Tibial artery (tissue), 4 donors: Measurements from ENCODE around the gene LRRC18.

Experiments used
- DNase-seq, 2 donors: peaks; one replicate each; pipeline ENCODE4 v3.0.0-alpha.2; 2019
- H3K27ac ChIP-seq, 2 donors: fragments of 200-600 bp; sonication (generic) in 1 of 2; 1 replicate in 1 of 2; 2 replicates in 1 of 2; pipeline ENCODE4 v1.5.1; 2018 to 2019; ENCODE audit warnings: mild to moderate bottlenecking in 1 of 2
- H3K27me3 ChIP-seq, 2 donors: fragments of 200-600 bp; sonication (generic) in 1 of 2; one replicate each; pipeline versions ENCODE4 v1.5.1 to v1.6.0; 2016 to 2019
- H3K36me3 ChIP-seq, 3 donors: fragments of 200-600 bp; sonication (generic) in 2 of 3; one replicate each; pipeline ENCODE4 v1.5.1; 2016 to 2019; ENCODE audit warnings: mild to moderate bottlenecking in 2 of 3
- H3K4me1 ChIP-seq, 4 donors: fragments of 200-600 bp; sonication (generic) in 2 of 4; 1 replicate in 3 of 4; 2 replicates in 1 of 4; pipeline ENCODE4 v1.5.1; 2016 to 2019
- H3K4me3 ChIP-seq, 2 donors: fragments of 200-600 bp; sonication (generic) in 1 of 2; 1 replicate in 1 of 2; 2 replicates in 1 of 2; pipeline ENCODE4 v1.5.1; 2018 to 2019; ENCODE audit warnings: mild to moderate bottlenecking in 2 of 2
- H3K9me3 ChIP-seq, 3 donors: fragments of 200-600 bp; sonication (generic) in 1 of 3; one replicate each; pipeline ENCODE4 v1.5.1; 2016 to 2019
- CTCF ChIP-seq, 2 experiments: fragments of 200-600 bp in 1 of 2; fragments of 450-650 bp in 1 of 2; IDR thresholded peaks; one replicate each; pipeline ENCODE4 v1.5.1; 2017 to 2019; ENCODE audit warnings: antibody characterized with exemption in 2 of 2, mild to moderate bottlenecking in 1 of 2, moderate library complexity in 1 of 2
- intact Hi-C: fragments of 100-400 bp; cut with DNase I; formaldehyde crosslinking; loops from one replicate; pipeline ENCODE4 v1.15.0; 2023; ENCODE audit warnings: low total_unique reads

The LRRC18 gene

GRCh38 chr10:48970046-48970445, 30.4 kb upstream of the LRRC18 start:
- Histone ChIP-seq H3K27me3 (no peaks in the 10 kb centered on the region), H3K9me3 (peaks cover 0 to 3% (median 0%) of the 10 kb centered on the region in 3 donors), H3K4me1 (no peaks in the 10 kb centered on the region), H3K27ac (no peak overlapping the region), H3K36me3 (no peaks in the 10 kb centered on the region), H3K4me3 (no peak overlapping the region)
- peak in 1 of 2 donors; percentile 48 for DNase-seq
- no peak for TF ChIP-seq CTCF (IDR thresholded peaks at IDR 0.05)
- intact Hi-C loops: no loop called here

- intact Hi-C loops: no loop called here
- Histone ChIP-seq H3K27ac (no peak overlapping the region), H3K27me3 (no peaks in the 10 kb centered on the region), H3K4me1 (no peaks in the 10 kb centered on the region), H3K36me3 (no peaks in the 10 kb centered on the region), H3K4me3 (no peak overlapping the region), H3K9me3 (peaks cover 0 to 2% (median 0%) of the 10 kb centered on the region in 3 donors)
- peak in 1 of 2 donors; percentile 50 for DNase-seq
- TF ChIP-seq CTCF (IDR thresholded peaks at IDR 0.05): no peak
Measured at GRCh38 chr10:48968036-48968435, 28.4 kb upstream of the LRRC18 start.

- Histone ChIP-seq H3K9me3 (no peaks in the 10 kb centered on the region), H3K27me3 (no peaks in the 10 kb centered on the region), H3K4me3 (no peak overlapping the region), H3K4me1 (no peaks in the 10 kb centered on the region), H3K27ac (no peak overlapping the region), H3K36me3 (no peaks in the 10 kb centered on the region)
- no peak for TF ChIP-seq CTCF (IDR thresholded peaks at IDR 0.05)
- no peak for DNase-seq
- intact Hi-C loops: no loop called here
Measured at GRCh38 chr10:48965460-48965859, 25.8 kb upstream of the LRRC18 start.

- no peaks in the 10 kb centered on the region for H3K4me1 ChIP-seq
- intact Hi-C loops: no loop called here
- no peak for DNase-seq
Measured at GRCh38 chr10:48964038-48964437, 24.4 kb upstream of the LRRC18 start.

GRCh38 chr10:48958598-48959190, 19.1 kb upstream of the LRRC18 start:
- intact Hi-C loops: no loop called here
- Histone ChIP-seq H3K9me3 (no peaks in the 10 kb centered on the region), H3K27me3 (no peaks in the 10 kb centered on the region), H3K27ac (no peak overlapping the region), H3K4me1 (no peaks in the 10 kb centered on the region), H3K4me3 (no peak overlapping the region), H3K36me3 (no peaks in the 10 kb centered on the region)
- DNase-seq: no peak
- TF ChIP-seq CTCF (IDR thresholded peaks at IDR 0.05): no peak

More at GRCh38 chr10:48964038-48964437, 24.4 kb upstream of the LRRC18 start:
- Histone ChIP-seq H3K27me3 (no peaks in the 10 kb centered on the region), H3K27ac (no peak overlapping the region), H3K36me3 (no peaks in the 10 kb centered on the region), H3K4me3 (no peak overlapping the region), H3K9me3 (no peaks in the 10 kb centered on the region)
- no peak for TF ChIP-seq CTCF (IDR thresholded peaks at IDR 0.05)
